Stimulated activated memory B cell treated with anti-CD40 and anti-IgM and Interleukin-4, amounts not matched to agents 10 μg/mL and 1 μg/mL and 100 μg/mL, for 72 hours (primary cell): ENCODE data around the gene SDHAF4.
A peak's percentile ranks its signal among the peaks of the same experiment; 100 is the strongest.
"Not testable (repeated sequence)": the region's sequence is repeated elsewhere in the genome, so short reads cannot be mapped to it uniquely, and the experiment has no call there.

ENCODE experiments used
- ATAC-seq: fragments of 150-1000 bp; cut with Tn5 transposase; 2 replicates; pipeline ENCODE4 v1.10.0; 2021
- H3K27ac Mint-ChIP-seq: one replicate; pipeline ENCODE4 v1.8.0; 2022; ENCODE audit warnings: mild to moderate bottlenecking, mixed read lengths
- H3K27me3 Mint-ChIP-seq: one replicate; pipeline ENCODE4 v1.8.0; 2022; ENCODE audit warnings: mixed read lengths
- H3K36me3 Mint-ChIP-seq: one replicate; pipeline ENCODE4 v1.8.0; 2022; ENCODE audit warnings: mixed read lengths
- H3K4me1 Mint-ChIP-seq: one replicate; pipeline ENCODE4 v1.8.0; 2022; ENCODE audit warnings: mixed read lengths
- H3K4me3 Mint-ChIP-seq: one replicate; pipeline ENCODE4 v1.8.0; 2022; ENCODE audit warnings: mild to moderate bottlenecking, moderate library complexity, mixed read lengths
- H3K9me3 Mint-ChIP-seq: one replicate; pipeline ENCODE4 v1.8.0; 2022; ENCODE audit warnings: mixed read lengths

The SDHAF4 gene

GRCh38 chr6:70566751-70567382 is at the start of gene SDHAF4:
Gene SDHAF4, plus strand, starts transcription at chr6:70566930. Its CDS starts 11 bp downstream, at chr6:70566941.
- Mint-ChIP-seq H3K4me3 (peak within 1 kb of the TSS; percentile 84), H3K36me3 (peaks cover 6% of the 10 kb centered on the region), H3K4me1 (peaks cover 8% of the 10 kb centered on the region), H3K27ac (peak within 1 kb of the TSS; percentile 84), H3K27me3 (no peaks in the 10 kb centered on the region), H3K9me3 (no peaks in the 10 kb centered on the region)
- peak; percentile 99 for ATAC-seq

GRCh38 chr6:70518723-70519122 is 48.0 kb upstream of the SDHAF4 start:
- ATAC-seq = no peak
- Mint-ChIP-seq H3K4me1 (no peaks in the 10 kb centered on the region), H3K4me3 (no peak overlapping the region), H3K36me3 (peaks cover 11% of the 10 kb centered on the region), H3K27me3 (no peaks in the 10 kb centered on the region), H3K27ac (no peak overlapping the region), H3K9me3 (no peaks in the 10 kb centered on the region)

- Mint-ChIP-seq H3K27me3 (no peaks in the 10 kb centered on the region), H3K4me1 (no peaks in the 10 kb centered on the region), H3K27ac (no peak overlapping the region), H3K4me3 (no peak overlapping the region), H3K9me3 (no peaks in the 10 kb centered on the region), H3K36me3 (peaks cover 23% of the 10 kb centered on the region)
- no peak for ATAC-seq
Measured at GRCh38 chr6:70520575-70520974, 46.2 kb upstream of the SDHAF4 start.

- H3K9me3 Mint-ChIP-seq = no peaks in the 10 kb centered on the region
- no peak overlapping the region for H3K27ac Mint-ChIP-seq
- no peaks in the 10 kb centered on the region for H3K27me3 Mint-ChIP-seq
- H3K36me3 Mint-ChIP-seq = peaks cover 41% of the 10 kb centered on the region
- no peak for ATAC-seq
- H3K4me1 Mint-ChIP-seq = no peaks in the 10 kb centered on the region
- no peak overlapping the region for H3K4me3 Mint-ChIP-seq
Measured at GRCh38 chr6:70524721-70525286, 41.9 kb upstream of the SDHAF4 start.

GRCh38 chr6:70527071-70527737 is 39.5 kb upstream of the SDHAF4 start:
- Mint-ChIP-seq H3K4me3 (no peak overlapping the region), H3K9me3 (no peaks in the 10 kb centered on the region), H3K27me3 (no peaks in the 10 kb centered on the region), H3K36me3 (peaks cover 46% of the 10 kb centered on the region), H3K4me1 (no peaks in the 10 kb centered on the region), H3K27ac (no peak overlapping the region)
- no peak for ATAC-seq

GRCh38 chr6:70530023-70530422 is 36.7 kb upstream of the SDHAF4 start:
- Mint-ChIP-seq H3K27me3 (no peaks in the 10 kb centered on the region), H3K9me3 (no peaks in the 10 kb centered on the region), H3K4me3 (no peak overlapping the region), H3K4me1 (no peaks in the 10 kb centered on the region), H3K27ac (no peak overlapping the region), H3K36me3 (peaks cover 37% of the 10 kb centered on the region)
- no peak for ATAC-seq

GRCh38 chr6:70531133-70531532 is 35.6 kb upstream of the SDHAF4 start:
- Mint-ChIP-seq H3K27me3 (no peaks in the 10 kb centered on the region), H3K4me3 (no peak overlapping the region), H3K27ac (no peak overlapping the region), H3K36me3 (peaks cover 28% of the 10 kb centered on the region), H3K9me3 (no peaks in the 10 kb centered on the region), H3K4me1 (no peaks in the 10 kb centered on the region)
- peak; percentile 54 for ATAC-seq

GRCh38 chr6:70537266-70537665 is 29.5 kb upstream of the SDHAF4 start:
- no peak overlapping the region for H3K4me3 Mint-ChIP-seq
- no peak for ATAC-seq
- peaks cover 11% of the 10 kb centered on the region for H3K36me3 Mint-ChIP-seq
- H3K27me3 Mint-ChIP-seq = no peaks in the 10 kb centered on the region
- H3K4me1 Mint-ChIP-seq = no peaks in the 10 kb centered on the region
- no peaks in the 10 kb centered on the region for H3K9me3 Mint-ChIP-seq
- H3K27ac Mint-ChIP-seq = no peak overlapping the region

- no peaks in the 10 kb centered on the region for H3K9me3 Mint-ChIP-seq
- H3K4me1 Mint-ChIP-seq = no peaks in the 10 kb centered on the region
- H3K4me3 Mint-ChIP-seq = no peak overlapping the region
- no peak for ATAC-seq
- no peaks in the 10 kb centered on the region for H3K27me3 Mint-ChIP-seq
- H3K36me3 Mint-ChIP-seq = peaks cover 5% of the 10 kb centered on the region
- no peak overlapping the region for H3K27ac Mint-ChIP-seq
Measured at GRCh38 chr6:70538376-70538775, 28.4 kb upstream of the SDHAF4 start.

- Mint-ChIP-seq H3K4me3 (no peak overlapping the region), H3K36me3 (peaks cover 7% of the 10 kb centered on the region), H3K9me3 (no peaks in the 10 kb centered on the region), H3K27me3 (no peaks in the 10 kb centered on the region), H3K27ac (no peak overlapping the region), H3K4me1 (no peaks in the 10 kb centered on the region)
- no peak for ATAC-seq
Measured at GRCh38 chr6:70547313-70547712, 19.4 kb upstream of the SDHAF4 start.

- H3K9me3 Mint-ChIP-seq = no peaks in the 10 kb centered on the region
- ATAC-seq = no peak
- no peaks in the 10 kb centered on the region for H3K4me1 Mint-ChIP-seq
- H3K27ac Mint-ChIP-seq = no peak overlapping the region
- no peak overlapping the region for H3K4me3 Mint-ChIP-seq
- H3K27me3 Mint-ChIP-seq = no peaks in the 10 kb centered on the region
- H3K36me3 Mint-ChIP-seq = peaks cover 7% of the 10 kb centered on the region
Measured at GRCh38 chr6:70547905-70548304, 18.8 kb upstream of the SDHAF4 start.

- H3K27me3 Mint-ChIP-seq = no peaks in the 10 kb centered on the region
- H3K27ac Mint-ChIP-seq = no peak overlapping the region
- no peak for ATAC-seq
- no peaks in the 10 kb centered on the region for H3K9me3 Mint-ChIP-seq
- no peaks in the 10 kb centered on the region for H3K4me1 Mint-ChIP-seq
- peaks cover 7% of the 10 kb centered on the region for H3K36me3 Mint-ChIP-seq
- H3K4me3 Mint-ChIP-seq = no peak overlapping the region
Measured at GRCh38 chr6:70549327-70549726, 17.4 kb upstream of the SDHAF4 start.

GRCh38 chr6:70551566-70551965 is 15.2 kb upstream of the SDHAF4 start:
- Mint-ChIP-seq H3K27me3 (no peaks in the 10 kb centered on the region), H3K4me1 (no peaks in the 10 kb centered on the region), H3K36me3 (peaks cover 7% of the 10 kb centered on the region), H3K4me3 (no peak overlapping the region), H3K27ac (no peak overlapping the region), H3K9me3 (no peaks in the 10 kb centered on the region)
- no peak for ATAC-seq

- H3K36me3 Mint-ChIP-seq, H3K27me3 Mint-ChIP-seq, H3K9me3 Mint-ChIP-seq, H3K27ac Mint-ChIP-seq, H3K4me1 Mint-ChIP-seq, H3K4me3 Mint-ChIP-seq, ATAC-seq: not testable (repeated sequence)
Measured at GRCh38 chr6:70552286-70552940, 14.3 kb upstream of the SDHAF4 start.

- Mint-ChIP-seq H3K4me3 (no peak overlapping the region), H3K36me3 (peaks cover 12% of the 10 kb centered on the region), H3K27me3 (no peaks in the 10 kb centered on the region), H3K9me3 (no peaks in the 10 kb centered on the region), H3K27ac (no peak overlapping the region), H3K4me1 (no peaks in the 10 kb centered on the region)
- ATAC-seq = no peak
Measured at GRCh38 chr6:70552974-70553373, 13.8 kb upstream of the SDHAF4 start.

GRCh38 chr6:70557998-70558397 is 8.7 kb upstream of the SDHAF4 start:
- no peak overlapping the region for H3K4me3 Mint-ChIP-seq
- ATAC-seq = no peak
- no peaks in the 10 kb centered on the region for H3K27me3 Mint-ChIP-seq
- H3K27ac Mint-ChIP-seq = no peak overlapping the region
- no peaks in the 10 kb centered on the region for H3K9me3 Mint-ChIP-seq
- H3K4me1 Mint-ChIP-seq = no peaks in the 10 kb centered on the region
- H3K36me3 Mint-ChIP-seq = peaks cover 11% of the 10 kb centered on the region
